HuH-7 (cell line): ENCODE data around the gene PCDHGA11.
"Not testable (repeated sequence)": the region's sequence is repeated elsewhere in the genome, so short reads cannot be mapped to it uniquely, and the experiment has no call there.

Experiments
- DNase-seq: peaks from one replicate; pipeline ENCODE4 v3.0.0; 2011; ENCODE audit warnings: low spot score

PCDHGA11 gene

DNA sequence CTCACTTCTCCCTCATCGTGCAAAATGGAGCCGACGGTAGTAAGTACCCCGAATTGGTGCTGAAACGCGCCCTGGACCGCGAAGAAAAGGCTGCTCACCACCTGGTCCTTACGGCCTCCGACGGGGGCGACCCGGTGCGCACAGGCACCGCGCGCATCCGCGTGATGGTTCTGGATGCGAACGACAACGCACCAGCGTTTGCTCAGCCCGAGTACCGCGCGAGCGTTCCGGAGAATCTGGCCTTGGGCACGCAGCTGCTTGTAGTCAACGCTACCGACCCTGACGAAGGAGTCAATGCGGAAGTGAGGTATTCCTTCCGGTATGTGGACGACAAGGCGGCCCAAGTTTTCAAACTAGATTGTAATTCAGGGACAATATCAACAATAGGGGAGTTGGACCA, 10.4 kb downstream of the PCDHGA11 start:
- DNase-seq, result no peak

DNA sequence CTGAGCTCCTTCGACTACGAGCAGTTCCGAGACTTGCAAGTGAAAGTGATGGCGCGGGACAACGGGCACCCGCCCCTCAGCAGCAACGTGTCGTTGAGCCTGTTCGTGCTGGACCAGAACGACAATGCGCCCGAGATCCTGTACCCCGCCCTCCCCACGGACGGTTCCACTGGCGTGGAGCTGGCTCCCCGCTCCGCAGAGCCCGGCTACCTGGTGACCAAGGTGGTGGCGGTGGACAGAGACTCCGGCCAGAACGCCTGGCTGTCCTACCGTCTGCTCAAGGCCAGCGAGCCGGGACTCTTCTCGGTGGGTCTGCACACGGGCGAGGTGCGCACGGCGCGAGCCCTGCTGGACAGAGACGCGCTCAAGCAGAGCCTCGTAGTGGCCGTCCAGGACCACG, 11.5 kb downstream of the PCDHGA11 start:
- not testable (repeated sequence) for DNase-seq

DNA sequence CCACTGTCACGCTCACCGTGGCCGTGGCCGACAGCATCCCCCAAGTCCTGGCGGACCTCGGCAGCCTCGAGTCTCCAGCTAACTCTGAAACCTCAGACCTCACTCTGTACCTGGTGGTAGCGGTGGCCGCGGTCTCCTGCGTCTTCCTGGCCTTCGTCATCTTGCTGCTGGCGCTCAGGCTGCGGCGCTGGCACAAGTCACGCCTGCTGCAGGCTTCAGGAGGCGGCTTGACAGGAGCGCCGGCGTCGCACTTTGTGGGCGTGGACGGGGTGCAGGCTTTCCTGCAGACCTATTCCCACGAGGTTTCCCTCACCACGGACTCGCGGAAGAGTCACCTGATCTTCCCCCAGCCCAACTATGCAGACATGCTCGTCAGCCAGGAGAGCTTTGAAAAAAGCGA, 11.9 kb downstream of the PCDHGA11 start:
- not testable (repeated sequence) for DNase-seq

- DNase-seq, result no peak
Measured at GRCh38 chr5:141434006-141434405, 13.2 kb downstream of the PCDHGA11 start.

DNA sequence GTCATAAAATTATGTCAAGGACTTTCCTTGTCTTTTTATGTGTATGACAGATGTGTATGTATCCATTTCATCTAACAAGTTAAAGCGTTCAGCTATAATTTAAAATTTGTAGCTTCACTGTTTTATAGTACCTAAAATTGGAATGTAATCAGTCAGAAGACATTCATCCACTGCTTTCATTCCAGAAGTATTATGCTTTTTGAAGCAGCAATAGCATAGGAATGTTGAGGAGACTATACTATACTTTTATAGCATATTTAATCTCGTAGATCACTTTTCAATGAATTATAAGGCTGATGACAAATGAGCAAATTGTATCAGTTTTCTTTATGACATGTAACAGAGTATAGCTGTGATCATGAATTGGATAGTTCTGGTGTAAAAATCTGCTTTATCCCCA, 16.4 kb downstream of the PCDHGA11 start:
- no peak for DNase-seq

- no peak for DNase-seq
Measured at GRCh38 chr5:141439411-141440141, 18.7 kb downstream of the PCDHGA11 start.

DNA sequence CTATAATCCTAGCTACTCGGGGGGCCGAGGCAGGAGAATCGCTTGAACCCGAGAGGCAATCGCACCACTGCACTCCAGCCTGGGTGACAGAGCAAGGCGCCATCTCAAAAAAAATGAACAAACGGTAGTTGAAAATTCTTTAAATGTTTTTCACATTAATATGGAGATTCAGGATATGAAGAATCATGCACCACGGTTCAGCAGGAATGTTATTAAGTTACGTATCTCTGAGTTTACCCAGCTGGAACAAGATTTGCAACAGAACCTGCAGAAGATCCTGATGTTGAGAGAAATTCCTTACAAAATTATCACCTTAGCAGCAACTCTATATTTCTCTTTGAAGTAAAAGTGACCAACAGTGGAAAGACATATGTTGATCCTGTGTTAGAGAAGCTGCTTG, 19.5 kb downstream of the PCDHGA11 start:
- DNase-seq, result no peak

- no peak for DNase-seq
Measured at GRCh38 chr5:141441571-141442170, 20.8 kb downstream of the PCDHGA11 start.

- no peak for DNase-seq
Measured at GRCh38 chr5:141465351-141465750, 44.5 kb downstream of the PCDHGA11 start.
